ENCODE measurements around the gene CFAP299.

- TF ChIP-seq POLR2AphosphoS2 (conservative IDR thresholded peaks at IDR 0.05; ENCODE audit: low read length) (no peak), POLR2A (IDR thresholded peaks at IDR 0.05; ENCODE audit: low read length) (no peak), CTCF (IDR thresholded peaks at IDR 0.05) (no peak), EP300 (IDR thresholded peaks at IDR 0.05) (no peak), JUN (IDR thresholded peaks at IDR 0.05) (no peak), HDAC2 (IDR thresholded peaks at IDR 0.05) (no peak), KDM5A (IDR thresholded peaks at IDR 0.05) (no peak), SMC3 (IDR thresholded peaks at IDR 0.05) (no peak), HOXA7 (CRISPR knock-in tag; IDR thresholded peaks at IDR 0.05) (no peak), MAX (IDR thresholded peaks at IDR 0.05) (no peak), REST (IDR thresholded peaks at IDR 0.05) (no peak), NR3C1 (IDR thresholded peaks at IDR 0.05) (no peak)
Measured at GRCh38 chr4:80294206-80294605, 41.3 kb upstream of the CFAP299 start.

Measured in A549 (cell line).